H9 (cell line): ENCODE measurements around the gene TMEM151A. TPM values are rescaled to one million over a fixed set of nuclear protein-coding genes. Genes with fewer than 3 reads are reported as not detected.

Experiments
- DNase-seq: peaks from one replicate; pipeline ENCODE4 v3.0.0-alpha.2; 2017
- H2AFZ ChIP-seq: one replicate; pipeline ENCODE4 v1.6.1; 2013; ENCODE audit warnings: mild to moderate bottlenecking, low read length, control low read depth, moderate library complexity
- H2AK5ac ChIP-seq: 2 replicates; pipeline ENCODE4 v1.6.1; 2013; ENCODE audit warnings: low read length, control low read depth, mixed read lengths; ENCODE audit not compliant: insufficient read length
- H2BK120ac ChIP-seq: one replicate; pipeline ENCODE4 v1.6.1; 2013; ENCODE audit warnings: low read depth, mild to moderate bottlenecking, low read length, control low read depth, inconsistent platforms; ENCODE audit not compliant: poor library complexity, severe bottlenecking
- H2BK12ac ChIP-seq: 2 replicates; pipeline ENCODE4 v1.6.1; 2013; ENCODE audit warnings: low read length, control low read depth, mixed read lengths, low read depth; ENCODE audit not compliant: insufficient read length
- H2BK15ac ChIP-seq: 2 replicates; pipeline ENCODE4 v1.6.1; 2013; ENCODE audit warnings: low read depth, low read length, control low read depth
- H2BK20ac ChIP-seq: one replicate; pipeline ENCODE4 v1.6.1; 2013; ENCODE audit warnings: low read depth, mild to moderate bottlenecking, low read length, control low read depth, inconsistent platforms; ENCODE audit not compliant: poor library complexity, severe bottlenecking
- H2BK5ac ChIP-seq: 2 replicates; pipeline ENCODE4 v1.6.1; 2013; ENCODE audit warnings: low read length, control low read depth, mixed read lengths; ENCODE audit not compliant: insufficient read length
- H3K14ac ChIP-seq: 2 replicates; pipeline ENCODE4 v1.6.1; 2013; ENCODE audit warnings: low read length, control low read depth; ENCODE audit not compliant: insufficient read depth
- H3K18ac ChIP-seq: 2 replicates; pipeline ENCODE4 v1.6.1; 2013; ENCODE audit warnings: low read depth, mild to moderate bottlenecking, mixed read lengths, low read length, control low read depth; ENCODE audit not compliant: insufficient read length
- H3K23ac ChIP-seq: 2 replicates; pipeline ENCODE4 v1.6.1; 2013; ENCODE audit warnings: low read length, control low read depth, mixed read lengths, low read depth; ENCODE audit not compliant: insufficient read length
- H3K23me2 ChIP-seq: 2 replicates; pipeline ENCODE4 v1.6.1; 2013; ENCODE audit warnings: low read depth, mild to moderate bottlenecking, mixed read lengths, low read length, control low read depth; ENCODE audit not compliant: insufficient read length, poor library complexity, severe bottlenecking
- H3K27ac ChIP-seq: 2 replicates; pipeline ENCODE4 v1.5.1; 2013; ENCODE audit warnings: low read length, control low read depth, mixed read lengths, low read depth; ENCODE audit not compliant: insufficient read length
- H3K27me3 ChIP-seq: 2 replicates; pipeline ENCODE4 v1.6.1; 2013; ENCODE audit warnings: low read length, control low read depth, inconsistent platforms; ENCODE audit not compliant: insufficient read depth
- H3K4ac ChIP-seq: 2 replicates; pipeline ENCODE4 v1.6.1; 2013; ENCODE audit warnings: low read depth, mild to moderate bottlenecking, control low read depth, inconsistent platforms, low read length, moderate library complexity
- H3K4me1 ChIP-seq: 2 replicates; pipeline ENCODE4 v1.6.1; 2013; ENCODE audit warnings: low read length, control low read depth, inconsistent platforms; ENCODE audit not compliant: insufficient read depth
- H3K4me2 ChIP-seq: 2 replicates; pipeline ENCODE4 v1.6.1; 2013; ENCODE audit warnings: low read length, control low read depth, mixed read lengths; ENCODE audit not compliant: insufficient read length, insufficient read depth
- H3K56ac ChIP-seq: 2 replicates; pipeline ENCODE4 v1.6.1; 2013; ENCODE audit warnings: low read depth, mild to moderate bottlenecking, mixed read lengths, low read length, control low read depth; ENCODE audit not compliant: insufficient read length
- H3K79me1 ChIP-seq: 2 replicates; pipeline ENCODE4 v1.6.1; 2013; ENCODE audit warnings: low read depth, mild to moderate bottlenecking, moderate library complexity, low read length, control low read depth, inconsistent platforms; ENCODE audit not compliant: insufficient read depth, poor library complexity, severe bottlenecking
- H3K79me2 ChIP-seq: 2 replicates; pipeline ENCODE4 v1.6.1; 2013; ENCODE audit warnings: low read length, control low read depth, inconsistent platforms; ENCODE audit not compliant: insufficient read depth
- H3K9ac ChIP-seq: 2 replicates; pipeline ENCODE4 v1.6.1; 2013; ENCODE audit warnings: low read length, control low read depth, mixed read lengths; ENCODE audit not compliant: insufficient read length; ENCODE audit errors: extremely low read depth
- H3K9me3 ChIP-seq: one replicate; pipeline ENCODE4 v1.6.1; 2013; ENCODE audit warnings: low read depth, low read length, inconsistent platforms; ENCODE audit not compliant: control insufficient read depth
- H3T11ph ChIP-seq: one replicate; pipeline ENCODE4 v1.6.1; 2013; ENCODE audit warnings: mild to moderate bottlenecking, low read length, control low read depth, inconsistent platforms
- H4K20me1 ChIP-seq: one replicate; pipeline ENCODE4 v1.6.1; 2013; ENCODE audit not compliant: control insufficient read depth, insufficient read length, insufficient read depth
- H4K5ac ChIP-seq: 2 replicates; pipeline ENCODE4 v1.6.1; 2013; ENCODE audit warnings: low read depth, mild to moderate bottlenecking, mixed read lengths, low read length, control low read depth; ENCODE audit not compliant: insufficient read length
- H4K8ac ChIP-seq: replicated peaks from 2 replicates; pipeline ENCODE4 v1.6.1; 2013; ENCODE audit warnings: low read length, control low read depth, mixed read lengths, low read depth; ENCODE audit not compliant: insufficient read length
- H4K91ac ChIP-seq: 2 replicates; pipeline ENCODE4 v1.6.1; 2013; ENCODE audit warnings: low read depth, mild to moderate bottlenecking, moderate library complexity, mixed read lengths, low read length, control low read depth; ENCODE audit not compliant: insufficient read length
- H3K27ac Mint-ChIP-seq, 3 experiments: 2 replicates in 2 of 3; 3 replicates in 1 of 3; pipeline ENCODE4 v1.8.0; 2020 to 2021; ENCODE audit warnings: mixed read lengths in 3 of 3, mild to moderate bottlenecking in 1 of 3, moderate library complexity in 1 of 3
- H3K27me3 Mint-ChIP-seq: 2 replicates; pipeline ENCODE4 v1.8.0; 2021; ENCODE audit warnings: low read depth, mild to moderate bottlenecking, moderate library complexity, mixed read lengths
- H3K36me3 Mint-ChIP-seq, 3 experiments: 2 replicates in 2 of 3; 3 replicates in 1 of 3; pipeline ENCODE4 v1.8.0; 2020 to 2021; ENCODE audit warnings: low read depth in 3 of 3, mixed read lengths in 3 of 3; ENCODE audit not compliant: insufficient read depth in 1 of 3
- H3K4me1 Mint-ChIP-seq, 2 experiments: 2 replicates each; pipeline ENCODE4 v1.8.0; 2020; ENCODE audit warnings: mixed read lengths in 2 of 2
- H3K4me3 Mint-ChIP-seq, 2 experiments: 2 replicates in 1 of 2; 3 replicates in 1 of 2; pipeline ENCODE4 v1.8.0; 2020 to 2021; ENCODE audit warnings: mild to moderate bottlenecking in 2 of 2, mixed read lengths in 2 of 2, moderate library complexity in 1 of 2
- H3K9me3 Mint-ChIP-seq, 2 experiments: 2 replicates in 1 of 2; 3 replicates in 1 of 2; pipeline ENCODE4 v1.8.0; 2020; ENCODE audit warnings: mild to moderate bottlenecking in 2 of 2, mixed read lengths in 2 of 2, moderate library complexity in 1 of 2
- CTCF ChIP-seq: fragments of 200-600 bp; sonication (generic); conservative IDR thresholded peaks from 3 replicates; pipeline ENCODE4 v1.8.0; 2021; ENCODE audit warnings: antibody characterized with exemption, mild to moderate bottlenecking
- WGBS: extraction: QIAGEN DNeasy Blood & Tissue Kit; methylation state at CpG from one replicate; pipeline ENCODE4 v1.1.7; 2013; ENCODE audit warnings: missing lambda C conversion rate, low lambda C conversion rate, mixed read lengths; ENCODE audit not compliant: insufficient read length; ENCODE audit errors: extremely low coverage; 5-methylcytosine and 5-hydroxymethylcytosine counted together
- total RNA-seq: library from RNA; stranded (reverse); gene quantifications from 2 replicates; pipeline ENCODE4 v1.2.1, GENCODE V29; 2021

TMEM151A gene
- total RNA-seq, 1 experiment from 2014 or later: 1.2 TPM

GRCh38 chr11:66280428-66280827, 11.3 kb upstream of the TMEM151A start:
- no peak overlapping the region for H3K18ac ChIP-seq
- H3K4ac ChIP-seq: no peak overlapping the region
- no peak overlapping the region for H4K91ac ChIP-seq
- H2BK12ac ChIP-seq: no peak overlapping the region
- H2AFZ ChIP-seq: no peak overlapping the region
- no peaks in the 10 kb centered on the region for H3K4me1 ChIP-seq
- no peak overlapping the region for H4K8ac ChIP-seq
- Mint-ChIP-seq H3K36me3 (peaks cover 0 to 19% (median 10%) of the 10 kb centered on the region in 3 experiments; a peak in 5 of 7 replicates), H3K27ac (no peak overlapping the region), H3K4me3 (no peak overlapping the region; a peak in 2 of 5 replicates), H3K9me3 (no peaks in the 10 kb centered on the region), H3K4me1 (peaks cover 26 to 29% of the 10 kb centered on the region in 2 experiments), H3K27me3 (peaks cover 23% of the 10 kb centered on the region)
- H3K27ac ChIP-seq: no peak overlapping the region
- no peak overlapping the region for H3K23ac ChIP-seq
- H3K9ac ChIP-seq: no peak overlapping the region
- H4K20me1 ChIP-seq: no peaks in the 10 kb centered on the region
- no peak overlapping the region for H3K14ac ChIP-seq
- no peak overlapping the region for H3T11ph ChIP-seq
- no peak overlapping the region for H4K5ac ChIP-seq
- no peak overlapping the region for H3K56ac ChIP-seq
- H3K27me3 ChIP-seq: no peaks in the 10 kb centered on the region
- no peak overlapping the region for H2BK15ac ChIP-seq
- no peak overlapping the region for H2BK20ac ChIP-seq
- H3K79me1 ChIP-seq: no peaks in the 10 kb centered on the region
- no peaks in the 10 kb centered on the region for H3K9me3 ChIP-seq
- H2BK5ac ChIP-seq: no peak overlapping the region
- TF ChIP-seq CTCF: no peak
- H3K79me2 ChIP-seq: no peaks in the 10 kb centered on the region
- no peaks in the 10 kb centered on the region for H3K23me2 ChIP-seq
- DNase-seq: no peak
- no peak overlapping the region for H2AK5ac ChIP-seq
- H3K4me2 ChIP-seq: no peak overlapping the region
- no CpG with 5 or more reads among the region's 14 CpGs for WGBS
- no peak overlapping the region for H2BK120ac ChIP-seq
